SKM-1 treated with dmso at 0.1 percent for 144 hours (cell line): ENCODE measurements around the gene RSRP1.

Source experiments
- DNase-seq: peaks from one replicate; lab custom pipeline; 2025; ENCODE audit not compliant: unreplicated experiment; lab: John Stamatoyannopoulos, UW

RSRP1 gene

DNA sequence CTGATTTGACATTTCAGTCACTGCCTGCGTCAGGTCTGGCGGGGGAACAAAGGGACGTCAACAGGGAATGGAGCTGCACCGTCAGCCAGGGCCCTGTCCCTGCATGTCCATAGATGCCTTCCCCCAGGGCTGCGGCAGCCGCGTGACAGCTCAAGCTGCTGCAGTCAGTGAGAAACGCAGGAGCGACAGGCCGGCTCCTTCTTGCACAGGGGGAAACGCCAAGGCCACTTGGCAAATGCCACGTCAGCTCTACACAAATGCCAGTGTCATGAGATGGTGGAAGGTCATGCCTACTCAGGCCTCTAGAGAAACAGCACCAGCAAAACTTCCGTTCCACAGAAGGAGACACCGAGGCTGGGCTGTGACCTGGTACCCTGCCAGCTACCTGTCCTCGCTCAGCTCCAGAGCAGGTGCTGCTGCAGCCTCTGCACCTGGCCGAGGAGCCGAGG, 52.7 kb downstream of the RSRP1 start:
- DNase-seq, result no peak

DNA sequence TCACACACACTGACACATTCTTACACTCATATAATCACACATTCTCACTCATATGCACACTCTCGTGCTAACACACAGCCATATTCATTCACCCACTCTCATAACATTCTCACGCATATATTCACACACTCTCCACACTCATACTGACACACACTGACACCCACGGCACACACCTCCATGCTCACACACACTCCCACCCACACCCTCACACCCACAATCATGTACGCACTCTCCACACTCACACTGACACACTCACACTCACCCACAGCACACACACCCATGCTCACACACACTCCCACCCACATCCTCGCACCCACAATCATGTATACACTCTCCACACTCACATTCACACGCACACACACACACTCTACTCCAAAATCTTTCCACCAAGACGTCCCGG, 53.2 kb downstream of the RSRP1 start:
- DNase-seq, result no peak

DNA sequence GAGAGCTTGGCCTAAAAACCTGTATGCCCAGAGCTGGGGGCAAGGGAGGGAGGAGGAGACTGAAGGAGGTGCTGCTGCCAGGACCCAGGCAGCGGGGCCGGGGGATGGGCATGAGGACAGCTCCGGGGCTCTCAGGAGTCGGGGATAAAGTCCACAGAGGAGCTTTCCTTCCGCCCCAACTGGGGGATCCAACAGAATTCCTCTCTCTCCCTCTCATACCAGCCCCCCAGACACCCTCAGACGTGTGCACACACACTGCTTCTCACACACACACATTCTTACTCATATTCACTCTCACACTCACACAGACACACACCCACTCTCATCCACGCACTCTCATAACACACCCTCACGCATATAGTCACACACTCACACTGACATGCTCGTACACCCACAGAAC, 54.0 kb downstream of the RSRP1 start:
- no peak for DNase-seq
